Parathyroid adenoma (tissue), 2 donors: ENCODE results near the gene DGKD.

Source experiments
- H2AFZ ChIP-seq: fragments of 300-600 bp; sonication (generic); one replicate; pipeline ENCODE4 v1.7.0; 2017; ENCODE audit warnings: antibody characterized with exemption, mild to moderate bottlenecking
- H3K27ac ChIP-seq: fragments of 300-600 bp; sonication (generic); one replicate; pipeline ENCODE4 v1.7.0; 2017
- H3K27me3 ChIP-seq: fragments of 300-600 bp; sonication (generic); one replicate; pipeline ENCODE4 v1.7.0; 2017; ENCODE audit warnings: low read length; ENCODE audit not compliant: control insufficient read depth, insufficient read depth
- H3K36me3 ChIP-seq: fragments of 300-600 bp; sonication (generic); one replicate; pipeline ENCODE4 v1.7.0; 2017; ENCODE audit warnings: low read length; ENCODE audit not compliant: control insufficient read depth, insufficient read depth
- H3K4me1 ChIP-seq: fragments of 300-600 bp; sonication (generic); one replicate; pipeline ENCODE4 v1.7.0; 2017; ENCODE audit warnings: control low read depth
- H3K4me2 ChIP-seq: fragments of 300-600 bp; sonication (generic); one replicate; pipeline ENCODE4 v1.7.0; 2017; ENCODE audit warnings: low read length
- H3K4me3 ChIP-seq: fragments of 300-600 bp; sonication (generic); one replicate; pipeline ENCODE4 v1.7.0; 2017; ENCODE audit warnings: low read depth, low read length
- H3K79me2 ChIP-seq: fragments of 300-600 bp; sonication (generic); one replicate; pipeline ENCODE4 v1.7.0; 2017; ENCODE audit warnings: control low read depth
- H3K9ac ChIP-seq: fragments of 300-600 bp; sonication (generic); one replicate; pipeline ENCODE4 v1.7.0; 2017; ENCODE audit warnings: mild to moderate bottlenecking
- H3K9me3 ChIP-seq: fragments of 300-600 bp; sonication (generic); one replicate; pipeline ENCODE4 v1.7.0; 2017; ENCODE audit warnings: low read length; ENCODE audit not compliant: control insufficient read depth
- TF ChIP-seq, protein P1 (sequence below): fragments of 300-600 bp; sonication (generic); IDR thresholded peaks from one replicate; pipeline ENCODE4 v1.7.0; 2017; ENCODE audit warnings: antibody characterized with exemption, mild to moderate bottlenecking
- donor health status: primary hyperparathyroidism.

The DGKD gene

GRCh38 chr2:233464531-233465240, 110.4 kb downstream of the DGKD start:
- no peak overlapping the region for H3K4me2 ChIP-seq
- no peaks in the 10 kb centered on the region for H3K27me3 ChIP-seq
- no peak overlapping the region for H3K27ac ChIP-seq
- no peak overlapping the region for H3K9ac ChIP-seq
- H3K4me3 ChIP-seq = no peak overlapping the region
- H3K9me3 ChIP-seq = no peaks in the 10 kb centered on the region
- no peak overlapping the region for H2AFZ ChIP-seq
- no peaks in the 10 kb centered on the region for H3K79me2 ChIP-seq
- H3K36me3 ChIP-seq = no peaks in the 10 kb centered on the region
- TF ChIP-seq, protein P1, sequence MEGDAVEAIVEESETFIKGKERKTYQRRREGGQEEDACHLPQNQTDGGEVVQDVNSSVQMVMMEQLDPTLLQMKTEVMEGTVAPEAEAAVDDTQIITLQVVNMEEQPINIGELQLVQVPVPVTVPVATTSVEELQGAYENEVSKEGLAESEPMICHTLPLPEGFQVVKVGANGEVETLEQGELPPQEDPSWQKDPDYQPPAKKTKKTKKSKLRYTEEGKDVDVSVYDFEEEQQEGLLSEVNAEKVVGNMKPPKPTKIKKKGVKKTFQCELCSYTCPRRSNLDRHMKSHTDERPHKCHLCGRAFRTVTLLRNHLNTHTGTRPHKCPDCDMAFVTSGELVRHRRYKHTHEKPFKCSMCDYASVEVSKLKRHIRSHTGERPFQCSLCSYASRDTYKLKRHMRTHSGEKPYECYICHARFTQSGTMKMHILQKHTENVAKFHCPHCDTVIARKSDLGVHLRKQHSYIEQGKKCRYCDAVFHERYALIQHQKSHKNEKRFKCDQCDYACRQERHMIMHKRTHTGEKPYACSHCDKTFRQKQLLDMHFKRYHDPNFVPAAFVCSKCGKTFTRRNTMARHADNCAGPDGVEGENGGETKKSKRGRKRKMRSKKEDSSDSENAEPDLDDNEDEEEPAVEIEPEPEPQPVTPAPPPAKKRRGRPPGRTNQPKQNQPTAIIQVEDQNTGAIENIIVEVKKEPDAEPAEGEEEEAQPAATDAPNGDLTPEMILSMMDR = no peak
- H3K4me1 ChIP-seq = no peaks in the 10 kb centered on the region

GRCh38 chr2:233466991-233467603, 112.8 kb downstream of the DGKD start:
- no peaks in the 10 kb centered on the region for H3K9me3 ChIP-seq
- no peak overlapping the region for H3K9ac ChIP-seq
- no peak overlapping the region for H3K27ac ChIP-seq
- H3K36me3 ChIP-seq = no peaks in the 10 kb centered on the region
- no peak overlapping the region for H3K4me2 ChIP-seq
- TF ChIP-seq, protein P1 = no peak
- H3K79me2 ChIP-seq = no peaks in the 10 kb centered on the region
- no peaks in the 10 kb centered on the region for H3K4me1 ChIP-seq
- no peaks in the 10 kb centered on the region for H3K27me3 ChIP-seq
- no peak overlapping the region for H2AFZ ChIP-seq
- no peak overlapping the region for H3K4me3 ChIP-seq

DNA sequence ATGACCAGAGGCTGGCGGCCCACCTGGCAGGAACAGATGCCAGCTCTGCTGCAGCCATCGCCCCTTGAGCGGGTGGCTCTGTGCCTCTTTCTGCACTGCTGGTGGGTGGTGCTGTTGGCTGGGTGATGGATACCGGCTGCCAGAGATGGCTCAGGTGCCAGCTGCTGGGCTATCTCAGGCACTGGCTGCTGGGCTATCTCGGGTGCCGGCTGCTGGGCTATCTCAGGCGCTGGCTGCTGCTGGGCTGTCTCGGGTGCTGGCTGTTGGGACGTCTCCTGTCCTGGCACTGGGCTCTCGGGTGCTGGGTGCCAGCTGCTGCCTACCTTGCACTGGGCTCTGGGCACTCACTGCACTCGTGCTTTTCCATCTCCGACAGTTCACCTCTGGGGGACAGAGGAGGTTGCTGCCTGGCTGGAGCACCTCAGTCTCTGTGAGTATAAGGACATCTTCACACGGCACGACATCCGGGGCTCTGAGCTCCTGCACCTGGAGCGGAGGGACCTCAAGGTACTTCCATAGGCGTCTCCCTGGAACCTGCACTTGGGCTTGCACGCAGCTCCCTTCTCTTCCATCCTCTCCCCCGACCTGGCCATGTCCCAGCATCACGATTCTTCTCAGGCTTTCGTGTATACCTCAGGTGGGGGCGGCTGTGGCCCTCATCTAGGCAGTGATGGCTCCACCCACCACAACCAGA, 113.9 kb downstream of the DGKD start:
- Histone ChIP-seq H3K79me2 (no peaks in the 10 kb centered on the region), H3K4me2 (no peak overlapping the region), H3K27ac (no peak overlapping the region), H3K9me3 (no peaks in the 10 kb centered on the region), H3K36me3 (no peaks in the 10 kb centered on the region), H3K4me3 (no peak overlapping the region), H3K27me3 (no peaks in the 10 kb centered on the region), H3K4me1 (no peaks in the 10 kb centered on the region), H2AFZ (no peak overlapping the region), H3K9ac (no peak overlapping the region)
- TF ChIP-seq, protein P1 = no peak

- H3K27ac ChIP-seq = no peak overlapping the region
- H3K27me3 ChIP-seq = no peaks in the 10 kb centered on the region
- no peak overlapping the region for H3K4me2 ChIP-seq
- H3K4me3 ChIP-seq = no peak overlapping the region
- H3K9me3 ChIP-seq = no peaks in the 10 kb centered on the region
- no peaks in the 10 kb centered on the region for H3K36me3 ChIP-seq
- TF ChIP-seq, protein P1 = no peak
- H3K9ac ChIP-seq = no peak overlapping the region
- H3K79me2 ChIP-seq = no peaks in the 10 kb centered on the region
- no peak overlapping the region for H2AFZ ChIP-seq
- no peaks in the 10 kb centered on the region for H3K4me1 ChIP-seq
These were observed 114.4 kb downstream of the DGKD start for GRCh38 chr2:233468741-233469110.
